ENCODE measurements around the gene NUDC.

Gene NUDC

DNA sequence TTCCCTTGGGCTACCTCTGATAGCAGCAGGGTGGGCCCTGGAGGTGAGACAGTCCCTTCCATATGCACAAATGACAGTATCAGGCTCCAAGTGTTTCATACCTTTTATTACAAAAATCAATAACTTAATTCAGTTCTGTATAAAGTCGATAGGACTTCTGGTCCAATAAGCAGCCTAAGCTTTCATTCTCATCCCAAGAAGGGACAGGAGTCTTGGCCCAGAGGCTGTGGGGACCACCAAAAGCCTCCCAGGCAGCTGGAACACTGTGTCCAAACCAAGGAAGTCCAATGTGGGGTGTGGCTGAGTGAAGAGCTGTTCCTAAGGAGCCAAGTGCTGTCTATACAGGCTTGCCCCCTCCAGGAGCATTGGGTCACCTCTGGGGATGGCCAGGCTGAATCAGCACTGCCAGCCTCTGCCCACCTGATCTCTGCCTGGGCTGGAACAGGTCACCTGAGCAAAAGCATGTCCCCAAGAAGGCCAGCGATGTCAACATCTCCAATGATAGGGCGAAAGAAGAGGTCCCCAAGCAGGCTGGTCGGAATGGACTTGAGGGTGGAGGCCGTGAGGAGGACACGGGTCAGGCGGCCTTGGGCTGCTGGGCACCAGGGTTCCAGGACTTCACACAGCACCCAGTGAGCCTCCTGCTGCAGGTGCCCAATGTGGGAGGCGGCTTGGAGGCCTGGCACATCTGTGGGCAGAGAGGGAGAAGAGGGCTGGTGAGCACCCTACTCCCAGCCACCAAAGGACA is 10.0 kb upstream of the NUDC start:
- no peak overlapping the region for H3K4me3 ChIP-seq (ENCODE audit: low read depth, low read length)
- TF ChIP-seq, protein P1, sequence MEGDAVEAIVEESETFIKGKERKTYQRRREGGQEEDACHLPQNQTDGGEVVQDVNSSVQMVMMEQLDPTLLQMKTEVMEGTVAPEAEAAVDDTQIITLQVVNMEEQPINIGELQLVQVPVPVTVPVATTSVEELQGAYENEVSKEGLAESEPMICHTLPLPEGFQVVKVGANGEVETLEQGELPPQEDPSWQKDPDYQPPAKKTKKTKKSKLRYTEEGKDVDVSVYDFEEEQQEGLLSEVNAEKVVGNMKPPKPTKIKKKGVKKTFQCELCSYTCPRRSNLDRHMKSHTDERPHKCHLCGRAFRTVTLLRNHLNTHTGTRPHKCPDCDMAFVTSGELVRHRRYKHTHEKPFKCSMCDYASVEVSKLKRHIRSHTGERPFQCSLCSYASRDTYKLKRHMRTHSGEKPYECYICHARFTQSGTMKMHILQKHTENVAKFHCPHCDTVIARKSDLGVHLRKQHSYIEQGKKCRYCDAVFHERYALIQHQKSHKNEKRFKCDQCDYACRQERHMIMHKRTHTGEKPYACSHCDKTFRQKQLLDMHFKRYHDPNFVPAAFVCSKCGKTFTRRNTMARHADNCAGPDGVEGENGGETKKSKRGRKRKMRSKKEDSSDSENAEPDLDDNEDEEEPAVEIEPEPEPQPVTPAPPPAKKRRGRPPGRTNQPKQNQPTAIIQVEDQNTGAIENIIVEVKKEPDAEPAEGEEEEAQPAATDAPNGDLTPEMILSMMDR (IDR thresholded peaks at IDR 0.05; ENCODE audit: insufficient read depth, low read depth, low read length, missing control alignments) = no peak
- DNase-seq (ENCODE audit: low read depth) = no peak

DNA sequence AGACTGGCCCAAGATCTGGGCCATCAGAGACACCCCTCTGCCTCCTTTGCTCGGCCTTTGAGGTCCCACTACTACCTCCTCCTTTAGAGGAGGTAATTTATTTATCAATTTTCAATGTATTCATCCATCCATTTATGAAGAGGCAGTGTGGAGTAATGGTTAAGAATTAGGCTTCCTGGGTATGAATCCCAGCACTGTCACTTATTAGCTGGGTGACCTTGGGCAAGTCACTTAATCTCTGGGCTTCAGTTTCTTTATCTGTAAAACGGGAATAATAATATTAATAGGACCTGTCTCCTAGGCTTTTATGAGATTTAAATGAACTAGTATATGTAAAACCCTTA is 9.4 kb upstream of the NUDC start:
- TF ChIP-seq, protein P1 (IDR thresholded peaks at IDR 0.05; ENCODE audit: insufficient read depth, low read depth, low read length, missing control alignments) = no peak
- no peak for DNase-seq (ENCODE audit: low read depth)
- H3K4me3 ChIP-seq (ENCODE audit: low read depth, low read length) = no peak overlapping the region

DNA sequence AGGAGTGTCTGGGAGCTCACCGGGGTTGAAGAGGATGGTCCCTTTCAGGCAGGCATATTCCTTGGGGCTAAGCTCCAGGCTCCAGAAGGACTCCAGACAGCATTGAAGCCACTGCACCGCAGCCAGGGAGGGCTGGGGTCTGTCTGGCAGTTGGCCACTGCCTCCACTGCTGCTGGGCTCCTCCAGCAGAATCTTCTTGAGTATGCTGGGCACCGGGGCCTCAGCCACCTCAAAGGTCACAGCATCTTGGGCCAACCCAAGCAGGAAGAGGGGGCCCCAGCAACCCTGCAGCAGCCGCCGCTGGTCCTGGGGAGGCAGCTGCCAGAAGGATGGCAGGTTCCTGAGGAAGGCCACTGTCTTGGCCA is 8.2 kb upstream of the NUDC start:
- no peak for DNase-seq (ENCODE audit: low read depth)
- H3K4me3 ChIP-seq (ENCODE audit: low read depth, low read length) = no peak overlapping the region
- TF ChIP-seq, protein P1 (IDR thresholded peaks at IDR 0.05; ENCODE audit: insufficient read depth, low read depth, low read length, missing control alignments) = no peak

DNA sequence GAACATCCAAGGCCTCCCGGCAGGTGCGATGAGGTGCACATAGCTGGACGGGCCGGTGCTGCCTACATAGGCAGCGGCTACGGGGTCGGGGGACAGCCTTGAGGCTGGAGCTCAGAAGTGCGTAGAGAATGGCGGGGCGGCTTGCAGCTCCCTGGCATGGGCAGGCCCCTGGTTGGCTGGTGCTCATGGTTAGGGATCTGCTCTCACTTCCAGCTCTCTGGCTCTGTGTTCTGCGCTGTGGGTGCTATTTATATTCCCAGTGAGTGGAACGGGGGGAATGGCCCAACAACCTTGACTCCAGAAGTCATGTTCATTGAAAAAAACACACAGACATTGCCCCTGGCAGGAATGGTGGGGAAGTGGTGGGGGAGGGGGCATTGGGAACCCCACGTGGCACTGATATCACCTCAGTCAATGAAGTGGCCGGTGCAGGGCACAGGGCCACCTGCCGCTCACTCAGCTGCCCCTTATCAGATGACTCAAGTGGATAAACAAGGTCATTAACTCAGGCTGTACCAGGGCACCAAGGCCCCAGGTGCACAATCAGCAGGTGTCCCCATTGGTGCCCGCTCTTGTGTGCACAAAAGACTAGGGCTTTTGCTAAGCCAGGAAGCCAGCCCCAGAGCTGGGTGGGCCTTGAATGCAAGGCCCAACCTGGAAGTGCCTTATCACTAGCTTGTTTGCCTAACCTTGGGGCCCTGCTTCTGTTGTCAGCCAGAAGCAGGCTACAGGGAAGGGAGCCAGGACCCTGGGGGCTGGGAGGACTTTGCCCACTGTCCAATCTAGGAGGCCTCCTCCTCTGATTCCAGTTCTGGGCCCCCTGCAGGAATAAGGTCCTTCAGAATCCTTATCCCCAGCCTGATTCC is 7.6 kb upstream of the NUDC start, which contains the start of gene NR0B2:
NR0B2 (minus strand) TSS at position 222 of the 866 bp plus-strand sequence; CDS start at position 187, 35 bp downstream.
- H3K4me3 ChIP-seq (ENCODE audit: low read depth, low read length) = no peak within 1 kb of the TSS
- no peak for DNase-seq (ENCODE audit: low read depth)
- TF ChIP-seq, protein P1 (IDR thresholded peaks at IDR 0.05; ENCODE audit: insufficient read depth, low read depth, low read length, missing control alignments) = no peak

DNA sequence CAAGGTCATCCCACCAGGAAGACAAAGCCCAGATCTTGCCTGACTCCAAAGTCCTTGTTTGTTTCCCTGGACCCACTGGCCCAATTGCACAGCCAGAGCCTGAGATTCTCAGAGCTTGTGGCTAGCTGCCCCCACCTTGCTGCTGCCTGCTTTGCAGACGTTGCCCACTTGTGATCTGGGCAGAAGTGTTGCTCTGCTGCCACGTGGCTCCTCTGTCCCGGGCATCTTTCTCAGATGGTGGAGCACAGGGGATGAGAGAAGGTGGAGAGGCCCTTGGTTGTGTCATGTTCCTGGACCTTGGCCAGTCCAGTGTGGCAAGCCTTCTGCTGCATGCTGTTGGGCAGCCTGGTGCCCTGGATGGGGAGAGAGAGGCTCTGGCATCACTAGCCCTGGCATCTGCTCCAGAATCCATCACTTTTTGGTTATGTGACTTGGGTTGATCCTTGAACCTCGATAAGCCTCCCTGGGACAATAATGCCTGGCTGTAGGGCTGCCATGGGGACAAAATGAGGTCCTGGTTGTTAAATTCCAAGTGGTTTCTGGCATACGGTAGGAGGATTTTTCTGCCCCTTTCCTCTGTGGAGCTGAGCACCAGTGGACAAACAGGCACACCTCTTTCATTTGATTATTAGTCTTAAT is 6.2 kb upstream of the NUDC start:
- no peak overlapping the region for H3K4me3 ChIP-seq (ENCODE audit: low read depth, low read length)
- no peak for DNase-seq (ENCODE audit: low read depth)
- TF ChIP-seq, protein P1 (IDR thresholded peaks at IDR 0.05; ENCODE audit: insufficient read depth, low read depth, low read length, missing control alignments) = no peak

DNA sequence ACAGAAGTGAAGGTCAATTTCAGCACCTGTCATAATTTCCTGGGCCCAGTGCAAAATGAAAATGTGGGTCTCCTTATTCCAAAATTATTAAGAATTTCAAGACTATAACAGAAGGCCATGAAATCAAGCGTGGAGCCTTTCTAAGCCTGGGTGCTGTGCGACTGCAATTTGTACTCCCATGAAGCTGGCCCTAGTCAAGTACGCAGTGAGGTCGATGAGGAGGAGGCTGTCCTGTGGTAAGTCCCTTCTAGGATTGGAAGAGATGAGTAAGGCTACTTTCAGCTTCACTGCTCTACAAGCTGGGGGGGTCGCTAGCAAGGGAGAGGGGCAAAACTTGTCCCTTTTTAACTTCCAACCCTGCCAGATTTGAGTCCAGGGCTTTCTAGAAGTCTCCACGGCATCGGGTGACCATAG is 410 bp upstream of the NUDC start:
- no peak for DNase-seq (ENCODE audit: low read depth)
- TF ChIP-seq, protein P1 (IDR thresholded peaks at IDR 0.05; ENCODE audit: insufficient read depth, low read depth, low read length, missing control alignments) = no peak
- peak overlapping the region; percentile 57 for H3K4me3 ChIP-seq (ENCODE audit: low read depth, low read length)

Data from GM12865 (cell line).